GM18498 (cell line): ENCODE measurements around the gene ELOVL2.
A peak's percentile ranks its signal among the peaks of the same experiment; 100 is the strongest.

Source experiments
- ATAC-seq: cut with Tn5 transposase; IDR thresholded peaks from one replicate; pipeline ENCODE4 v1.9.1; 2021; ENCODE audit warnings: mild to moderate bottlenecking, moderate library complexity; ENCODE audit not compliant: unreplicated experiment

ELOVL2 gene

DNA sequence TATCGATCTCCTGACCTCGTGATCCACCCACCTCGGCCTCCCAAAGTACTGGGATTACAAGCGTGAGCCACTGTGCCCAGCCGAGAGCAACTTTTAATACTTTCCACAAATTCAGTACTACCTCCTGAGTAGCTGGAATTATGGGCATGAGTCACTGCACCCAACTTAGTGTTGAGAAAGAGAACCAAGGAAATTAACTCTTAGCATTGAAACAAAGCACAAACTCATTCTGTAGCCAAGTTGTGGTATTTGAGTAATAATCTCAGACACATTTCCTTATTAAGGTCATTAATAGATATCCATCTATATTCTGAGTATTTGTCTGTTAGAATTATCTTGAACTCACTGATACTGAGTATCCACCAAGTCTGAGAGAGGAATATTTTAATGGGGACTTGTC is 14.3 kb upstream of the ELOVL2 start:
- no peak for ATAC-seq

DNA sequence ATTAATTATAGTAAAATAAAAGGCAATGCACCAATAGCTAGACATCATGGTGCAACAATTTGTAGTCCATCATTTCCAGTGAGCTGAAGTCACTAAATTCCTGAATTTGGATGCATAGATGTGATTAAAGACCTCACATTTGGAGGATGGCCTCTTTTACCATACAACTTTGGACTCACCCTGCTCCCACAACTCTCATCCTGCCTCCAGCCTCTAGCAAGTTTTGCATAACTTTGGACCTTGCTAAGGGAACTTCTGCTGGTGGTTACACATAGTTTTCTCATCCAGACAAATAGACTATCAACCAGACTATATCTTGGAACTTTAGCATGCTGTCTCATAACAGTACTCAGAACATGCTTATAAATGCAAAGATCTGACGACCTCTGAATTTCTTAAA is 12.8 kb upstream of the ELOVL2 start:
- ATAC-seq = no peak

DNA sequence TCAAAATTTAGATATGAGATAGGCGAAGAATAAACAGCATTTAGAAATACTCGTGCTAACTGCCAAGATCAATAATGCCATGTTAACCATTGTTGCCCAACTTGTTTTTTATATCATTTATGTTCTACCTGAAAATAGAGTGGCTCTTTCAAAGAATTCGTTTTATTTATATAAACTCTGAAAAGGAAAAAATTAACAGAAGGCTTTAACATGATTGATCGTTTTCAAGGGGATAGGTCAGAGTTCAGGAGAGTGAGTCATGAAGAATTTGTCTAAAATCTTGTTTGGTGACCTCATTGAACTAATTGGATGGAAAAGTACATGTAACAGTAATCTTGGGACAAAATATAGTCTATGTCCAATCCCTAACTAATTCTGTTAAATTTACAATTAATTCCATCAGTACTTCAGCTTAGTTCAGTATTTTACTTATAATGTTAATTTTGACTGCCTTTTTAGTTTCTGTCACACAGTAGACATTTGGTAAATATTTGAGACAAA is 11.1 kb upstream of the ELOVL2 start:
- no peak for ATAC-seq

DNA sequence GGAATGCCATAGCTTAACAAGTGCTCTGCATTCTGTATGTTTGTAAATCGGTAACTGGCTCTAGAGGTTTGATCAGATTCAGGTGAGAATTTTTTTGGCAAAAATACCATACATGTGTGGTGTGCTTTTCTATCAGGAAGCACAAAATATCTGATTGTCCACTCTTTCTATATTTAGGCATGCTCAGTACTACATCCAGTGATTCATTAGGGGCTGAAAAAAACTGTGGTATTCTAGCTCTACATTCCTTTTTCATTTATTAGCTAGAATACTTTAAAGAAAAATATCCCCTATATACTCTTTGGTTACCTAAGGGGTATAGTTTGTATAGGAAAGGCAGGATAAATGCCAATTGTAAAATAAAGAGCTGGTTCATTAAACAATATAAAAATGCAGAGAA is 10.6 kb upstream of the ELOVL2 start:
- ATAC-seq = no peak

DNA sequence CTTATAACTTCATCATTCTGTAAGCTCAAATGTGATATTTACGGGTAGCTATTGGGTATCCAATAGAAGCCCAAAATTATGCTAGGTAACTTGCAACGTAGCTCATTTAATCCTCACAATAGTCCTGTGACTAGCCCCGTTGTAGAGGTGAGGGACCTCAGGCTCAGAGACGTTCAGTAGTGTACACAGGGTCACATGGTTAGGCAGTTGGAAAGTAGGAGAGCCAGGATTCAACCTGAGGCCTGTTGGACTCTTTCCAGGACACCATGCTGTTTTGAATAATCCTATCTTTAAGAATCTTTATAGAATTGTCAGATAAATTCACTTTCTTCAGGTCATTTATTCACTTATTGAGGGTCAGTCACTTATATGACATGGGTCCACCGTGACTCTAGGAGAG is 9.2 kb upstream of the ELOVL2 start:
- ATAC-seq = no peak

DNA sequence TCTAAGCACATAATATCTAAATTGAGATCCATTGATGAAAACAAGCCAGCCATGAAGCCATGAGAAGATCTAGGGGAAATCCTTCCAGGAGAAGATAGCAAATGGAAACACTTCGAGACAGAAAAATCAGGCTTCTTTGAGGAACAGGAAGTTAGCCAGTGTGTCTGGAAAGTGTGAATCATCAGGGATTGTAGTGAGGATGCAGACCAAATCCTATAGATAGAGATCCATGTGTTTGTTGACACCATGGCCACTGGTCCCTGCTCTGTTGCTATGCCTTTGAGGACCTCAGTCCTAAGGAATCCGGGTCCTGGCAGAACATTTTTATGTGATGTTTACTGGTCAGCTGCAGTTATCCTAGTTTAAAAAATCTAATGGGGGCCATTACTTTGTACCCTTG is 6.6 kb upstream of the ELOVL2 start:
- ATAC-seq = no peak

DNA sequence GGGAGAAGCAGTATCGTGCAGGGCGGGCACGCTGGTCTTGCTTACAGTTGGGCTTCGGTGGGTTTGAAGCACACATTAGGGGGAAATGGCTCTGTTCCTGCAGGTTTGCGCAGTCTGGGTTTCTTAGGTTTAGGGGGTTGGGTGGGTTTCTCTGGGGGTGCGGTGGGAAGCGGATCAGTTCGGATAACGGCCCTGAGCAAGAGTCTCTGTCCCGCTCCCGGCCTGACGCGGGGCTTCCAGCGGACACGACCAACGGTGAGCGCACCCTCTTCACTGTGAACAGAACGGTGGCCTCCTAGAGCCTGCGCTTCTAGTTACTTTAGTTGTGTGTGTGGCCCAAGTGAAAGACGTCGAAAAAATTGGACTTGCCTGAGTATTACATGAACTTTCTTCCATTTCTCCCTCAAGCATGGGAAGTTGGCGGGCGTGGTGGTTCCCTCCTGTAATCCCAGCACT is 635 bp upstream of the ELOVL2 start:
- no peak for ATAC-seq

DNA sequence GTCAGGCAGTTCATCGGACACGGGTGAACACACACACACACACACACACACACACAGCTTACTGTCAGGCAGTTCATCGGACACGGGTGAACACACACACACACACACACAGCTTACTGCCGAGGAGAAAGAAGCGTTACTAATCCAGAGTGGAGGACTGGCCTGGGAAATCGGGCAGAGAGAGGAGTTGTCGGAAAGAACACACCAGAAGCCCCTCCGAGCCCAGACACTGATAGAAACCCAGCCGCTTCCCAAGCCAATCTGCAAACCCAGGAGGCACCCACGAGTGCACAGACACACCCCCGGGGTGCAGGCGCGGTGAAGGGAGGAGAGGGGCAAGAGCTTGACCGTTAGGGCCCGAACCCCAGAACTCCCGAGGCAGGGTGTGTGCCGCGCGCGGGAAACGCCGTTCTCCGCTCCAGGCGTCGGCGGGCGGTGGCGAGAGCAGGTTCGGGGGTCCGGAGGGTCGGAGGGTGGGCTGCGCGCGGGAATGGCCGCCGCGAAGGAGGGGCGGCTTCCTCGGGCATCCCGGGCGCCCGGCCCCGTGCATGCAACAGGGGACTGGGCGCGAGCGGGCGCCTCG is 636 bp downstream of the ELOVL2 start:
- peak; percentile 19 for ATAC-seq

DNA sequence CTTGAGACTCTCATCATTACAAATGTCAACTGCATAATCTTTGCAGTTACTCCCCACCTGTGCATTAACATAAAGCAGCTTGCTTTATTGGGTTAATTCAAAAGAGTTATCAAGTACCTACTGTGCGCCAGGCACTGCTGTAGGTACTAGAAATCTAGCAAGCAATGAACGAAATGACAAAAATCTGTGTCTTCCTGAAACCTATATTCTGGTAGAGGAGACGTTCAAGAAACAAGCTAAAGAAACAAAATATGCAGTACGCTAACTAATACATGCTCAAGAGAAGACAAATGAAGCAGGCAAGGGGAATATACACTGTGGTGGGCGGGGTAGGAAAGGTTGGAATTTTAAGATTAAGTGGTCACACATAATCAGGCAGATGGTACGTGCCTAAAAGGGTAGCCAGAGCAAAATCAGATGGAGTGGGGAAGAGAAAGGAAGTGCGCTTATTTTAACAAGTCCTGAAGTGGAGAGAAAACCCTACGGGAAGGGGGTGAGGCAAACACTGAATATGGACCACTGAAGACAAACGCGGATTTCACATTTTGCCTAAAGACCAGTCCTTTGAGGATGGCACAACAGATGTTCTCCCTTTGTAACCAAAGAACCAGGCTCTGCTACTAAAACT is 1.2 kb downstream of the ELOVL2 start:
- no peak for ATAC-seq

DNA sequence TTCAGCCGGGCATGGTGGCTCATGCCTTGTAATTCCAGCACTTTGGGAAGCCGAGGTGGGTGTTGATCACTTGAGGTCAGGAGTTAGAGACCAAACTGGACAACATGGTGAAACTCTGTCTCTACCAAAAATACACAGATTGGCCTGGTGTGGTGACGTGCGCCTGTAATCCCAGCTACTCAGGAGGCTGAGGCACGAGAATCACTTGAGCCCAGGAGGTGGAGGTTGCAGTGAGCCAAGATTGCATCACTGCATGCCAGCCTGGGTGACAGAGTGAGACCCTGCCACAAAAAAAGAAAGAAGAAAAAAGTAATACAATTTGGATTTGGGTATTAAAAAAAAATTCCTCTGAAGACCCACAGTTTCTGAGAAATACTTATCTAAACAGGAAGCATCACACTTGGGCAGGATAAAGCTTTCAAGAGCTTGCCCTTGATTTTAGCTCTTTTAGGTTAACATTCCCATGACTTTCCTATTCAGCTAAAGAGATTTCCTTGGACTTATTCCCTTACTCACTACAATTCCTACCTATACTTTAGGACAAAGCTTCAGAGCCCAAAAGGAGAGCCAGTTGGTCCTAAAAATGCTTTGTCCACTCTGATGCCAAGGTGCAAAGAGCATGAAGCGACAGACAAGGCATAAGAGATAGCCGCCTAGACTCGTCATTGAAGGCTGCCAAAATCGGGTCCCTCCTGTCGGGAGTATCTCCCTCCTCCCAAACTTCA is 1.9 kb downstream of the ELOVL2 start:
- no peak for ATAC-seq

DNA sequence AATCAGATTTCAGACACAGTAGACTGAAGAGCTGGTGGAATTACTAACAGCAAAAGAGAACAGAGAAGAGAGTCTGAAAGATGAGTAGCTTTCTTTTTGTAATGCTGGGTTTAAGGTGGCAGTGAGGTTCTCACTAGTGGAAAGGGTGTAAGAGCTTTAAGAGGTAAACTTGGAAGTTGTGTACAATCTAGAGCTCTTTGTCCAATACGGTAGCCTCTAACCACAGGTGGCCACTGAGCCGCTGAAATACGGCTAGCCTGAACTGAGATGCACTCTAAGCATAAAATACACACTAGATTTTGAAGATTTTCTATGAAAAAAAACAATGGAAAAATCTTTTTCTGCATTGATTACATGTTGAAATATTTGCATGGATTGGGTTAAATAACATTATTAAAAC is 4.0 kb downstream of the ELOVL2 start:
- ATAC-seq = no peak

DNA sequence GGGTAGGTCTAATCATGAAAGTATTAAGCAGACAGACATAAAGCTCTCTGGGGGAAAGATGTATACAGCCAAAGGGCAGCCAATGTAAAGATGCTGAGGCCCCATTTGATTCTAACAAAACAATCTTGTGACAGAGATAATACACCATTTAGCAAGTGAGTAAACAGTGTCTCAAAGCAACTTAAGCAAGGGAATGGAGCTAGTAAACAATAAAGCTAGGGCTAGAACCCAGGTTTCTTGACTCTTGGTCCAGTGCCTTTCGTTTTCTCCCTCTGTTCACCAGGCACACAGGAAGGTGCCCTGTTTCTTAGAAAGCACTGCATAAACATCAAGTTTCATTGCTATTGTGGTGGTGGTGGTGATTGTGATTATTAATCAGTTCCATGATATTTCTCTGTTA is 5.1 kb downstream of the ELOVL2 start:
- no peak for ATAC-seq

DNA sequence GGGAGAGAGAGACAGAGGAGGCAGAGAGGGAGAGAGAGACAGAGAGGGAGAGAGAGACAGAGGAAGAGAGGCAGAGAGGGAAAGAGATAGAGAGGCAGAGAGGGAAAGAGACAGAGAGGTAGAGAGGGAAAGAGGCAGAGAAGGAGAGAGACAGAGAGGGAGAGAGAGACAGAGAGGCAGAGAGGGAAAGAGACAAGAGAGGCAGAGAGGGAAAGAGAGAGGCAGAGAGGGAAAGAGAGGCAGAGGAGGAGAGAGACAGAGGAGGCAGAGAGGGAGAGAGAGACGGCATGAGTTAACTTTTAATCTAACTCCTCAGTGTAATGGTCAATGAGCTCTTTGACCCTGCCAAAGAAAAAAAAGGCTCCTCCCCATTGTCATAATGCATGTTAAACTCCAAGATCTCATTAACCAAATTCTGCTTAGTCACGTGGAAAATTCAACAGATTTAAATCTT is 7.1 kb downstream of the ELOVL2 start:
- no peak for ATAC-seq

DNA sequence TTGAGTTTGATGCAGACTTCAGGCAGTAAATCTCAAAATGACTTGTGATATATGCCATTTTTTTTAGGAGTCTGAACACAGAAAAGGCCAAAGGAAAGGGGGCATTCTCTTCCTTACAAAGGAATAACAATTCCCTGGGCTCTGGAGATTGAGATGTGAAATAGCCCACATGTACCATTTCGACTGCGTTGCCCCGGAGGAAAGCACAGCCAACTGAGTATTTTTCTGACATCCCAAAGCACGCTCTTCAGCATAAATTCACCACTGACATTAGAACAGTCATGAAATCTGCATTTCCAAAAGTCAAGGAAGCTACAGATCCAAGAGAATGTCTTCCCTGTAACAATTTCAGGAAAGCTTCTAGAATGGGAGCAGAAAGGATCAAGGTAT is 7.8 kb downstream of the ELOVL2 start:
- ATAC-seq = no peak

DNA sequence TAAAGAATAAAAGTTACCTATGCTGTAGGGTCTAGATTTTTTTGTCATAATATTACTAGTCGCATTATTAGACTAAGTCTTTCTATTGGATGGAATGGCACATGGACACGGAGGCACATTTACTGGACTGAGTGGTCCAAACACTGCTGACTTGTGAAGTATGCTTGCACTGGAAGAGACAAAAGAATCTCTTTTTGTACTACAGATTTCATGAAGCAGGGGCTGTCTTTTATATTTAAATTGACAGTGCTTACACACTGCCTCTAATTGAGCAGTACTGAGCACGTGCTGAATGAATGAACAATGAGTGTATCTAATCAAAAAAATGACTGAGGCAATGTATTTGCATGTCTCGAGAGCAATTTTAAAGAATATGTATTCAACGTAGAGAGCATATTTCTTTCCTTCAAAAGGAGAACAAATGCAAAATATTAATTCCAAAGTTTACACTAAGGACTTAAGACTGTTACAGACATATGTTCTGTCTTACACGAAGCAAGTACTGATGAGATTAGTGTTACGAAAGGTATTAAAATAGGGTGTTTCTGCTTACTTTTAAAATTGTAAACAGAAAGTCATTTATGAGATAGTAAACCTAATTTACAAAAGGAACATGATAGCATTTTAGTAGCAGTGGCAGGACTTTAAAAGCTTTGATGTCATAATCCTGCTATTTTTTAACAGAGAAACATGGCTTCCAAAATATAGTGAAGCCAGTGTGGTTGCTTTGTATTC is 8.3 kb downstream of the ELOVL2 start:
- no peak for ATAC-seq

DNA sequence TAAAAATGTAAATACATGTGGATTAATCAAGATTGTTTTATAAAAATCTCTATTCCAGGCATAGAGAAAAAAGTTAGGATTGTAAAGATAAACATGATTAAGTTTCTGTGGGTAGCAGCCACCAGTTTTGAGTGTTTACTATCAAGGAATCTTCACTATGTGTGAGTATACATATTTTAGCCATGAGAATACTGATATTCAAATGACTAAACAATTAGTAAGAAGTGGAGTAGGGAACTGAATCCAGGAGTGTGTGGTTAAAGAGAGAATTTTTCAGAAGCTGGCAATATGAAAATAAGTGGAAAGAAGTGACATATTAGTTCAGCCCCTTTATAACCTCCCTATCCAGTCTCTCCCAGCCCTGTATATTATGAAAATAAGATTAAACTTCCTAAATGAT is 10.3 kb downstream of the ELOVL2 start:
- no peak for ATAC-seq

DNA sequence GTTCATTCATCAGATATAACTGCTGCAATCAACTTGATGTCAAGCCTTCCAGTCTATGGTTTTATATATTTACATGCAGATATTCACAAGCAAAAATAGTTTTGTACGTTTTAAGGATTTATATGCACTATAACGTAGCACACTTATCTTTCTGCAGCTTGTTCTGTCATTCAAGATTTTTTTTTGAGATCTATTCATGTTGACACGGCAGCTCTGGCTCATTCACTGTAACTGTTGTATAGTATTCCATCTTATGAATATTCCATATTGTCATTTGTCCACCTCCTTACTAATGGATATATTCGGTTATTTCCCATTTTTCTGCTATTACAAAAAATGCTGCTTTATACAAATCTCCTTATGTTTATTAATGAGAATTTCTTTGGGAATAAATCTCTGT is 13.2 kb downstream of the ELOVL2 start:
- ATAC-seq = no peak

DNA sequence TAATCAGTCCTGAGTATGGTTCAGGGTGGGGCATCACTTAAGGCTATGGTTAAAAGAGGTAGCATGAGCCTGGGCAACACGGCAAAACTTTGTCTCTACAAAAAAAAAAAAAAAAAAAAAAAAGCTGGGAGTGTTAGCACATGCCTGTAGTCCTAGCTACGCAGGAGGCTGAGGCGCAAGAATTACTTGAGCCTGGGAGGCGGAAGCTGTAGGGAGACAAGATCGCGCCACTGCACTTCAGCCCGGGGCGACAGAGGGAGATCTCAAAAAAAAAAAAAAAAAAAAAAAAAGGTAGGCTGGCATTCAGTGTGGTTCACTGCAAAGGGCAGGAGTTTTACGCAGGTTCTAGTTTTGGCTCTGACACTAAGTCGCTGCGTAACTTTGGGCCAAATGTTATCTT is 15.1 kb downstream of the ELOVL2 start:
- no peak for ATAC-seq

DNA sequence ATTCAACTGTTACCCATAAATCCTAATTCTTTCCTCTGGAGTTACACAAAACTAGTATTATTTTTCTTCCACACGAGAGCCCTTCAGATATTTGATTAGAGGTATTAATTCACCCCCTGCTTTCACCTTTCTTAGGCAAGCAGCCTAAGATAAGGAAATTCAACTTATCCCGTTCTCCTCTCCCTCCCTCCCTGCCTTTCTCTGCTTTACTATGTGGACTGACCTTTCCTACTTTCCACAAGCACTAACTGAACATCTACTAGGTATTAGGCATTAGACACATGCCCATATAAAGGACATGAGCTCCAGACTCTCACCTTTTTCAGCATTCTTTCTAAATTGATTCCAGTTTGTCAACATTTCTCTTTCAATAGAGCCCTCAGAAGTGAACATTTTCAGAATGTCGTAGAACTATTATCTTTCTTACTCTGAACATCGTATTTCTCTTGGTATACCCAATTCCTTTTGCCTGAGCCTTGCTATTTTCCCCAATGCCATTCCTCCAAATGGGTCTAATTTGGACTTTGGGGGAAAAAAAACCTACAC is 16.5 kb downstream of the ELOVL2 start:
- ATAC-seq = no peak

DNA sequence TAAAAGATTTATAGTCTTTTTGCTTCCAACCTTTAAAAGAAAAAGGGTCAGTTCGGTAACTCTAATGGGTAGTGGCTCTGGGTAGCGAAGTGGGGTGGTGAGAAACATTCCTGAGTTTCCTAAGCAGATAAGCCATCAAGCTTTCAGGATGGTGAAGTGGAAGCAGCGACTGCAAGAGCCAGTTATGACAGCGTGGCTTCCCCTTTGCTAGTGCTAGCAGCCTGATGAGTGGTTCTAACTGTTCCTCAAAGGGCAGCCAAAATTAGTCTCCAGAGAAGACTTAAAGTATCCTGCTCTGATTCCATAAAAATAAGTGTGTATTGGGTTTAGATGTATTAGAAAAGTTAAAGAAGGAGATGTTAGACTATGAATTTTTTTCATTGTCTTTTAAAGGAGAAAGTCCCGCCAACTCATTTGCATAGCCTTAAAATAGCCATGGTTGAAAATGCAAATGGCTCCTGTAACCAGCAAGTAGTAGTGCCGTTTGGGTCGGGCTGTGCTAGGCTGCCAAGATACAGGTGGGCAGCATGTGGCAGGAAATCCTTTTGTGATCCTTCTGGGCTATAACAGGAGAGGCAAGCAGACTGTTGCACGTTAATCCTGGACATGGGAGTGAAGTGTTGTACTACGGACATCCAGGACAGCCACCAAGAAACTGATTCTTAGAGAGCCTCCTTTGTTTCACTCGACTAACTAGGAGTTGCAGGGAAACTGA is 18.0 kb downstream of the ELOVL2 start:
- ATAC-seq = peak; percentile 93

DNA sequence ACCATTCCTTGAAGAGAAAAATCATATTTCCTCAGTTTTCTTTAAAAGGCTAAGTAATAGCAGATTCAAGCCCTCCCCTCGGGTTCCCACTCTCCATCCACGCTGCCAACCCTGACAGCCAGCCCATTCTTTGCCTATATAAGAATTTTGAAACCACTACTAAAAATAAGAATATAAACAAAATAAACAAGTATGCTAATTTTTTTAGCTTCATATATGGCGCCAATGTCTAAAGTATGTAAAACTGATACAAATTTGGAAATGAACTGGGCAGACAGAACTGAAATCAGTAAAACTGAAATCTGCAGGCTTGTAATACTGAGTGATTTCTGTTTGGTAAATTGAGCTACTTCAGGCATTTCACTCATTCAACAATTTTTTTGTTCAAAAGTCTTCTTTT is 19.0 kb downstream of the ELOVL2 start:
- no peak for ATAC-seq
